ENCODE results near the gene EYS.
"Not testable (repeated sequence)": the region's sequence is repeated elsewhere in the genome, so short reads cannot be mapped to it uniquely, and the experiment has no call there.

The EYS gene

DNA sequence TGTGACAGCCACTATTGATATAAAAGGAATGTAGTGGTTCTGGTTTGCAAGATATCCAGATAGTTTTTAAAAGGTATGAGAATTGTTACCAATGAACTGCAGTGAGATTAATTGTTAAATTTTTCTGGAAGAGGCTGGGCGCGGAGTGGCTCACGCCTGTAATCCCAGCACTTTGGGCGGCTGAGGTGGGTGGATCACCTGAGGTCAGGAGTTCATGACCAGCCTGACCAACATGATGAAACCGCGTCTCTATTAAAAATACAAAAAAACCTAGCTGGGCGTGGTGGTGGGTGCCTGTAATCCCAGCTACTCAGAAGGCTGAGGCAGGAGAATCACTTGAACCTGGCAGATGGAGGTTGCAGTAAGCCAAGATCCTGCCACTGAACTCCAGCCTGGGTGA lies 1906.6 kb downstream of the EYS start:
- DNase-seq = not testable (repeated sequence)

DNA sequence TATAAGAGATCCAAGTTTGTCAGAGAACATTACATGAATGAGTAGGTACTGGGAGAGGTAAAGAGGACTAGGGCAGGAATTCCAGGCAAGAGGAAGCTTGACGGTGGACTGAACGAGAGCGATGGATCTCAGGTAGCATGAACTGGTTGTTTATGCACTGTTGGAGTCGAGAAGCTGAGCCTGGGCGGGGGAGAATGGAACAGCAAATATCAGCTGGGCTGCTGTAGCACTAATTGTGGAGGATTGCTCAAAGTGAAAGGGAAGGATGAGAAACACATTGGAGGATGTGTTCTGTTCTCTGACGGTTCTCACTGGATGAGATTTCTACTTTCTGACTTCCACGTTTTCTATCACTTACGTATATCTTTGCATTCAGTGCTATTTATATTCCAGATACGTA lies 1907.2 kb downstream of the EYS start:
- DNase-seq = no peak

DNA sequence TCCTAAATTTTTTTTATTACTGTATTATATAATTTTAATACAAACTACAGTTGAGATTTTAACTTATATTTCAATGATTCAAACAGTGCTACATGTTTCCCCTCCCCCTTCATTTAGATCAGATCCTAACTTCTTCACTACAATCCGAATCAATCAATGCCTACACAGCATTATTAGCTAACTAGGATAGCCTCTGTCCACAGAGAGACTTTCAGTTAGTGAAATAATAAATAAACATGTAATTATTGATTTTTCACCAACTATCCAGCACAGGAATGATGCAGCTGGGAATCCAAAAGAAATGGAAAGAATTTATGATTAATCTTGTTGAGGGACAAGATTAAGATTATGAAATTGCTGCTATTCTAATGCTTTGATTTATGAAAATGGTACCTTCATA lies 1907.7 kb downstream of the EYS start:
- no peak for DNase-seq

DNA sequence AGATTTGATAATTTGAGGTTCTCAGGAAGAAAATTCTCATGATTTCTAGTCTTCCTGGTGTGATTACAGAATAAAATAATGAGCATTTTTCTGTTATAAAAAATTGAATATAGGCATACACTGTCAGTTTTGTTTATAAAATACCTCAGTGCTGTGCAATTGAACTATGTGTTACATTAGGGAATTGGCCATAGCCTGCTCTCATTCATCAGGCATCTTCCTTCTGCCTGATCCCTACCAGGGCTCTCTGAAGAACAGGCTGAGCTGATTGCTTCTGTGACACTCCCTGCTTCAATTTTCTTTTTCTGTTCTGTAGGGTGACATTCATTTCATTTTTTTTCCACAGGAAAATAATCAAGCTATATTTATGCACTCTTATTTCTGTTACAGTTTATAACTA lies 1908.6 kb downstream of the EYS start:
- DNase-seq = no peak

DNA sequence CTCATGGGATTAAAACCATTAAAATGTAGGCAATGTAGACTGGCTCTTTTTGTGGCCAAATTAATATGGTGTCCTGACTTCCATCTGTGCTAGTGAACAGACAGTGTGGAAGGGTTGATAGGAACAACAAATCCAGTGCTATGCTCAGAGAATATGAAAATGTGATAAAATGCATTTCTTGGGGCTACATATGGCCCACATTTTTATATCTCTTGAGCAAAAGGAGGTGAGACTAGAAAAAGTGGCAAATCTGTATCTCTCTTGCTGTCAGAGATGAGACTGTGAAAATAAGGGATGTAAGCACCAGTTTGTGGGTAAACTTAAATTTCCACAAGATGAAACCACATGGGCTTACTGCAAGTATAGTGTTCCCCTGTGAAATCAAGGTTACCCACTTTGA lies 1909.3 kb downstream of the EYS start:
- no peak for DNase-seq

DNA sequence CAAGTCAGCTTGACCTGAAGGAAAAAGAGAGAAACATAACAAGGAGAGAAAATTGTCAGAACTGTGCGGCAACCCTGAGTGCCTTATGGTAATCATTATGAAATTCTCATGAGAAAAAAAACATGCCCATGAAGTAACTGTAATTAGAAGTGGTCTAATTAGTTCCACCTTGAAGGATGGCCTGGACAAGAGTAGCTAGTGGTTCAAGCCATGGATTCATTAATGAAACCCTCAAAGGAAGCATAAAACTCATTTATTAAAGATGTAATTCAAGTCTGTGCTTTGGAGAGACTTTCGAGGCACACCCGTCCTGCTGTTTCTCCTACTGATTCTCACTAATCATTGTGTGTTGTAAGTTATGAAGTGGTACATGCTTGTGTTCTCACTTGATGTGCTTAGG lies 1911.2 kb downstream of the EYS start:
- no peak for DNase-seq

DNA sequence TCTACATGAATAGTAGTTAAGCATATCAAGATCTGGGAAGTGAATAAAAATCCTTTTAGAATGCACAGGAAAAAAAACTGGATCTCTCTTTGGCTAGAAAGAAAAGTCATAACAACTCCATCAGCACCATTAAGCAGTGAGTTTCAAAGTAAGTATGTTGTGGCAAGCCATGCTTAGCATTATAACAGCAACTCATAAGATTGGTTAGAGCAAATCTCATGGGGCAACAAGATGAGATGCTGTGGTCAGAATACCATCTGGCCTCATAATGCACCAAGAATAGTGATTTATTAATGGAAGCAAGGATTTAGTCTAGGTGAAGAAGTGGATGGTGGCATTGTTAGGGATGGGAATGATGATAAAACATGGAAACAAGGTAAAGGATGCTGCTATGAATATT lies 1912.0 kb downstream of the EYS start:
- no peak for DNase-seq

DNA sequence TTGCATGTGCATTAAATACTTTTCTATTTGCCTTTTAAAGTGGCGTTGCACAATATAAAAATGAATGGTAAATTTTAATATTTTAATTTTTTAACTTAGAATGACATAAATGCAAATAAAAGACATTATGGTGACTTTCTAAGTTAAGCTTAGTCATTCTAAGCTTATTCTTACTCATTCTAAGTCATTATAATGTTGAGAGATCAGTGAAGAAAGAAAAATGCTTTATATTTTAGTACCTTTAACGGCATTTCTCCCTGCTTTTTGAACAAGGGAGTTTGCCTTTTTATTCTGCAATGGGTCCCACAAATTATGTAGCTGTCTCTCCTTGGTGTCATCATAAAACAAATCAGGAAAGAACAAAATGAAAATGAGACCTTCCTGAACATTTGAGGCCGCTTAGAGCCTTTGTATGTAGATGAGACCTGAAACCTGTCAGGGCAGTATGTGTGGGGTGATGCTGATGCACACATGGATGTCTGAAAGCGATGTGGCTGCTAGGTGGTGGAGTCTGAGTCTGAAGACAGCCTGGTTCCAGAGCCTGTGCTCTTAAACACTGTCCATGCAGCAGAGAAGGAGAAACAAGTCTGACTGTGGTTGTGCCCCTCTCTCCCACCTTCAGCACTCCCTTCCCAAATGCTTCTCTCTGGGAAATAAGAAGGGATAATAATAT lies 1913.4 kb downstream of the EYS start:
- DNase-seq = no peak

DNA sequence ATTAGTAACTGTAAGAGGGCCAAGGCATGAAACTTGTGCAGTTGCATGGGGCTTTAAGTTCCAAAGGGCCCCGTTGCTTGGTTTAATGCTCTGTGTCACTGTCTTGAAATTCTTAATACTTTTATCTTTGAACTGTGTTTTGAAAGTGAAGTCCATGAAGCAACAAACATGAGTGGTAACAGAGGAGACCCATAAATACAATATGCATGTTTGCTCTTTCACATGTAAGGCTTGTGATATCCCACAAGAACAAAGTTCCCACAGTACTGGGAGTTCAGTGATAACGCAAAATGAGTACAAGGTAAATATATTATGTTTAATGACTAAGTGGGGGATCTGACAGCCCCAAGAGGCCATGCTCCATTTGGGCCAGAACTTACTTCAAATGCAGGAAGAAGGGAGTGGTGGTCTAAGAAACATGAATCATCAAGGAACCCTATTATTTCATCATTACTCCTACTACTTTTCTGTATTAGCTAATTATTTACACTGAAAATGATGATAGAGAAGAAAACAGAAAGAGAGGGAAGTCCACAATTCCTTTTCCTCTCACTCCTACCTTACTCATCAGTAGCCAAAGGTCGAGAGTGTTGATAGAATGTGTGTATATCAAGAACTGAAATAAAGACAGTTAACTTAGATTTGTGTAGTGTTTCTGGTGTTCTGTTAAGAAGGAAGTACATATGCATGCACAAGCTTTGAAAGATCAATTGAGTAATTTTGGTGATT lies 1914.1 kb downstream of the EYS start:
- DNase-seq = no peak

DNA sequence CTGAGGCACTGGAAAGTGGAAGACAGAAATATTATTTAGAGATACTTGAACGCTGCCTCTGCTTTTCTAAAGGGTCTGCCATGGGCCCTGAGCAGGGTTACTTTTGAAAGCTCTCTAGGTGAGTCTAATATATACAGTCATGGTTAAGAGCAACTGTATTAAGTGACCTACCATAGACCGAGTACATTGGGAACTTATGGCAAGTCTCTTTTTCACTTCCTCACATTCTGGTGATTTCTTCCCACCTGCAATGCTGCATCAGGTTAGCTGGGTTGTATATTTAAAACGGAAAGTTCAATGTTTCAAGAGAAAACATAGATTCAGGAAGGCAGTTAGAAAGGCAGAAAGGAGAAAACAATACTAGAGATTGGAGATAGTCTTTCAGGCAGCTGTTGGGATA lies 1916.7 kb downstream of the EYS start:
- no peak for DNase-seq

DNA sequence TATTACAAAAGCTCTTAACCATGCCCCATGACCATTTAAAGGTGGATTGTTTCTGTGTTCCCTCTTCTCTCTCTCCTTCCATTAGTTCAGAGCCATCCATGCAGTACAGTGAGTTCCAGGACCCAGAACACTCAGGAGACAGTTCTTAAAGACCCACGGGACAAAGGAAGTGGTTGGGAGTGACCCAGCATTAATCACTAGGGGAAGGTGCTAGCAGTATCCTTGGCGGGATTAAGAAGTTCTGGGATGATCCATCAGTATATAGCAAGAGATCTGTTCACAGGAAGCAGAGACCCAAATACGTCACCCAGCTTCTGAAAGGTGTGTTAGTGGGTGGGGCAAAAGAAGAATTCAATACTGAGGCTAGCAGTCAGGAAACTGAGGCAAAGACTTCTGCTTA lies 1917.3 kb downstream of the EYS start:
- no peak for DNase-seq

DNA sequence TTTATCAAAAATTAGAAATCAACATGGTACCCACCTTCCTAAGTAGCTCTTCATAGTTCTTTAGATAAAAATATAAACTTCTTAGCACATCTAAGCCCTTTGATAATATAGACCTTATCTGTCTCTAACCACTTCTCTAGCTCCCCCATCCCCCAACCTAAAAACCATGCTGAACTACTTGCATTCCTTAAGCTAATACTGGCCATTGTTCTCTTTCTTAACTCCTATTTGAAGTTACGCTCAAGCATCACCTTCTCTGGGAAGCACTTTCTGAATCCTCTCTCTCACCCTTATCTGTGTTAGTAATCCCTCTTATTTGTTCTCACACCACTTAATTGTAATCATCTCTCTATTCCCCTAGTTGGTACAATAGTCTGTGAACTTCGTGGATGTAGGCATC lies 1918.5 kb downstream of the EYS start:
- no peak for DNase-seq

DNA sequence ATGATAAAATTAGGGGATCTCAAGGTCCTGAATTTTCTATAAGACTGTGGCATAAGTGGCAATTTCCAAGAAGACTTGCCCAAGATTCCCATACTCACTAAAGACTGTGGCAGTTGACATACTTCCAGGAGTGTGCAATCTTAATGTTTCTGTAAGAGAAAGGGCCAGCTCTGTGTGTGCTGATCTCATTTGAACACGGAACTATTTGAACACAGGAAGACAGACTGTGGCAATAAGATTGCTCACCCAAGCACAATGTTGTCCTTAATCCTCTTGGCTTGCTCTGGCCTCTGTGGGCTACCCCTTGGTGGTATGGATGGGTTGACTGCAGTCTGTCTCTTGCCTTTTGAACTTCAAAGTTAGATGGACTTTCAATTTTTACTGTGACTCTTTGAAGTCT lies 1920.0 kb downstream of the EYS start:
- DNase-seq = no peak

DNA sequence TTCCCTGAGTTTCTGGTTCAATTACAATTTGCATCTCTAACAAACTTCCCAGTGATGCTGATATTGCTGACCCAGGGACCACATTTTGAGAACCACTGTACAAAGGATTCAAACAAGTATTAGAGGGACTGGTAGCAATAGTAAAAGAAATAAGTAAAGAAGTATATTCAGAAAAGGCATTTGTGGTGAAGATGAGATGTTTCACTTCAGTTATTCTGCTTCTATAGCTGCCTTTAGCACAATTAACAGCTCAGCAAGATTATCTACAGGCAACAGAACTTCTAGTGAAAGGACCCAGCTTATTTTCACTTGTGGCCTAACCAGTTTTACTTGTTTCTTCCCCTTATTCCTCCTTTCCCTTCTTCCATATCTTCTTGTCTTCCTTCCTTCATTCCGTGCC lies 1922.0 kb downstream of the EYS start:
- DNase-seq = no peak

DNA sequence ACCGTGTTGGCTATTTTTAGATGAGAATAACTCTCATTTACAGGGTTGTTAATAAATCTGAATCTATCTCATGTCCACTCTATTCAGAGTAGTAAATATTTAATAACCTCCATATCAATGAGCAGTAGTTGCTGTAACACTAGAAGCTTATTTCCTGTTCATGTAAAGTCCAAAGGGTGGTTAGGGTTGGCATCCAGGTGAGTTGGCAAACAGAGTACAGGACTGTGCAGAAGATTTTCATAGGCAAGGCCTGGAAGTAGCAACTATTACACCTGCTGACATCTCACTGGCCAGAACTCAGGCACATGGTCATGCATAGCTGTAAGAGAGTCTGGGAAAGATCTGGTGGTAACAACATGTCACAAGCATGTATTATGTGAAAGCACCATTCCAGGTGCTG lies 1923.9 kb downstream of the EYS start:
- DNase-seq = no peak

DNA sequence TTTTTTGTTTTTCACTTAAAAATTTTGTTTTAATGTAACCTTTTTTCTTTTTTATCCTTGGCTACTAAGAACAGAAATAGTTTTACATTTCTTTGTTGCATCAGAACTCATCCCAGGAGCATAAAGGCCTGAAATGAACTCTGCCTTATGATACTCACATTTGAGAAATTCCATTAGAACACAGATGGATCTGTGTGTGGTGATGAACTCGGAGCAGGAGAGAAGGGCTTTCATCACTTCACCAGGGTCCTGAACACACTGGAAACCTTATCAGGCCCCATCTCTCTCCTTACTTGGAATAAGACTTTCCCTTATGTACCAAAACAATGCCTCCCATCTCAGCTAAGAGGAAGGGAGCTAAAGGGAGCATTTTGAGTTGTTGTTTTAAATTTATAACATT lies 1932.1 kb downstream of the EYS start:
- no peak for DNase-seq

DNA sequence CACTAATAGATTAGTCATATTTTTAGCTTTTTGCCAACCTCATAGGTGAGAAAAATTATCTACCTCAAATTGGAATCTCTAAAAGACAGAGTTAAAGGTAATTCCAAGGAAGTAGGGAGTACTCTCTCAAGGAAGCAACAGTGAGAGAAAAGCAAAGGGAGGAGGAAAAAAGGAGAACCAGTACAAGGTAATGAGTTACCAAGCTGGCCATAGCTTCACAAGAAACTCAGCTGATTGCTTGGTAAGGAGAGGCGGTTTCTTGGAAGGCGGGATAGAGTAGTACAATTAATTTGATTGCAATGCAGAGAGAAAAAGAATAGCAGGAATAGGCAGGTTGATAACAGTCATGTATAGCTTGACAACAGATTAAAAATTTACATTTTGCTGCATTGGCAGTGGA lies 1933.8 kb downstream of the EYS start:
- DNase-seq = no peak

DNA sequence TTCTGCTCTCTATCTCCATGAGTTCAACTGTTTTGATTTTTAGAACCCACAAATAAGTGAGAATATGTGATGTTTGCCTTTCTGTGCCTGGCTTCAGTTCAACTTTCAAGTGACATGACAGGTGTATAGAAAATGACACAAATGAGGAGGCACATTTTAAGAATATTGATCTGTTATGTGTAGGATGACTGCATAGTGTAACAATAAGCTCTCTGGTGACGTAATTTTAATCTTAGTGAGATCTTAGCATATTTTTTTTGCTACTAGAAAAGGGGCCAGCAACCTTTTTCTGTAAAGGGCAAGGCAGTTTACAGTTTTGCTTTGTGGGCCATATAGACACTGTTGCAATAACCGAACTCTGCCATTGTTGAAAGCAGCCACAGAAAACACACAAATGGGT lies 1941.2 kb downstream of the EYS start:
- no peak for DNase-seq

DNA sequence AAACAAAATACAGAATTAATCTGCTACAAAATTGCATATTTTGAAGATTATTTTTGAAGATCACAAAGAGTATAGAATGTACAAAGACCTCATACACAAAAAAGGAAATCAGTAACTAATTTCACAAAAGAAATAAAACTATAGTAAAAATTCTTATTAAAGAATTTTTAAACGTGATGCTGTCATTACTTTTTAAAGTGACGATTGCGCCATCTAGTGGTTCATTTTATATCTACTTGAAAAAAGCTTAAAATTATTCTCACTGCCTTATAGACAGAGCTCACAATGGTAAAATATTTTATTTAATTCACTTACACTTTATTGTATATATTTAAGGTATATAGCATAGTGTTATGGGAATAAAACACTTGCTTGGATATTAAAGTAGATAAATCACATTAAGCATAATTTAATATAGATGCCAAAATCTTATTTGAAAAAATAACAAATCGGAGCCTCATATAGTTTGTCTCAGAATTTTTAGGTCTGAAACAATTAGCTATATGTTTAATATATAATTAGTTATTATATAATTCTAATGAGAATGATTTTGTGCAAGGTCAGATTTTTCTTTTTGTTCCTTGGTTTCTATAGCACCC lies 1942.6 kb downstream of the EYS start:
- peak; percentile 5 for DNase-seq

DNA sequence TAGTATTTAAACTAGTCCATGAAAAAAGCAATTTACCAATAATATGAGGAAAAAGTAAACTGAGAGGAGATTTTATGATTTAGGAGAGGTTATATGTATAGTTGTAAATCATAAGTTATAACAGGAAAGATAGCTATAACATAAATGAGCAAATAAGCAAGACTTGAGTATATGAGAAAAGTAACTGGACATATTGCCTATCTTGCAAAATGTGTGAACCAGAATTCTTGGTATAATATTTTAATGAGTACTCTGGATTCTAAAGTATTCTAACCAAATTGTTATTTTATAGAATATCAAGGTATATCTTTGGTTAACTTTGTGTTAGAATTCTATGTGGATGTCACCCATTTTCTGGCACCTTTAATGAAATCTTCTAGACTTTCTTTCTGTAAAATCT lies 1946.8 kb downstream of the EYS start:
- DNase-seq = no peak

DNA sequence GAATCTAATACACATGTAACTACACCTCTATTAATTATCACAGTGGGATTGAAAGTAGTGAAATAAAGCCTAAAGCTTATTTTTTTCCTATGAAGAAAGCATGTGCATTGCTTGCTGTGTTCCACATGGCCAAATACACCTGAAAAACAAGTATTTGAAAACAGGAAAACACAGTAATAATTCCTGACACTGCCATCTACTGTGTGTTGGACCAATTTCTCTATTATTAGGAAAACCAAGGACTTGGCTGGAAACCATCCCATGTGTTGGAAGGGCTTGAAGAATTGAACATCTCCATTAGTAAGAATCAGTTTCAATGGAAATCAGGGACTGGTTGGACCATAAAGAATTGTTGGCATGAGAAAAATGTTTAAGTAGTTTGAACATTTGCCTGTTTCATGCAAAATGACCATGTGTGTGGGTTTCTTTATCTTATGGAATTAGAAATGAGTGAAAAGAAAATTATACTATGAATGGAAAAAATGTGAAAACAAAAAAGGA lies 1947.4 kb downstream of the EYS start:
- no peak for DNase-seq

DNA sequence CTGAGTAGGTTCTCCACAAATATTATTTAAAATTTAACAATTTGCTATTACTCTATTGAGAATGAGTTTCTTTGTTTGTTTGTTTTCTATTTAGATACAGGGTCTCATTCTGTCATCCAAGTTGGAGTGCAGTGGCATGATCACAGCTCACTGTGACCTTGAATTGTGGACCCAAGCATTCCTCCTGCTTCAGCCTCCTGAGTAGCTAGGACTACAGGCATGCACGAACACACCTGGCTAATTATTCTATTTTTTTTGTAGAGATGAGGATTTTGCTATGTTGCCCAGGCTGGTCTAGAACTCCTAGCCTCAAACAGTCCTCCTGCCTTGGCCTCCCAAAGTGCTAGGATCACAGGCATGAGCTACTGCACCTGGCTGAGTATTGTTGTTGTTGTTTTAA lies 1949.2 kb downstream of the EYS start:
- DNase-seq = no peak

DNA sequence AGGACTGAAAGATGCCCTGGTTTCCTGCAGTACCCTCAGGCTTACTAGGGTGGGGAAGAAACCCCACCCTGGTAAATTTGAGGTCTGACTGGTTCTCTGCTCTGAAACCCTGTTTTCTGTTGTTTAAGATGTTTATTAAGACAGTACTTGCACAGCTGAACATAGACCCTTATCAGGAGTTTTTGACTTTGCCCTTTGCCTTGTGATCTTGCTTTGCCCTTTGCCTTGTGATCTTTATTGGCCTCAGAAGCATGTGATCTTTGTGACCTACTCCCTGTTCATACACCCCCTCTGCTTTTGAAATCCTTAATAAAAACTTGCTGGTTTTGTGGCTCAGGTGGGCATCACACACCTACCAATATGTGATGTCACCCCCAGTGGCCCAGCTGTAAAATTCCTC lies 1949.8 kb downstream of the EYS start:
- DNase-seq = not testable (repeated sequence)

DNA sequence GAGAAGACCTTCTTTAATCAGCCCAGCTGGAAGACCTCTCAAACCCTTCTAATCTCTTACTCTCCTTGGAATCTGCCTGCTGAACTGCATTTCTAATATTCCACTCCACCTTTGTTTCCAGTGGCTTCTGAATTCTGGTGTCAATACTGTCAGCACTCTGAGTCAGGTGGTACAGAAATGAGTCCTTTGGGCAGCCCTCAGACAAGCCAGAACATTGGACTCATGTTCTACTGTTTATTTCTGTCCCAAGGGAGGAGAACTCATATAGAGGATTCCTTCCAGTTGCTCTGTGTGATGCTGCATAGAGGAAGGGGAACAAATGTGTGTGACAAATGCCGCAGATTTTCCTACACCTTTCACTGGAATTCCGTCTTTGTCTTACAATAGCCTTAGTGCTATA lies 1956.6 kb downstream of the EYS start:
- DNase-seq = no peak

DNA sequence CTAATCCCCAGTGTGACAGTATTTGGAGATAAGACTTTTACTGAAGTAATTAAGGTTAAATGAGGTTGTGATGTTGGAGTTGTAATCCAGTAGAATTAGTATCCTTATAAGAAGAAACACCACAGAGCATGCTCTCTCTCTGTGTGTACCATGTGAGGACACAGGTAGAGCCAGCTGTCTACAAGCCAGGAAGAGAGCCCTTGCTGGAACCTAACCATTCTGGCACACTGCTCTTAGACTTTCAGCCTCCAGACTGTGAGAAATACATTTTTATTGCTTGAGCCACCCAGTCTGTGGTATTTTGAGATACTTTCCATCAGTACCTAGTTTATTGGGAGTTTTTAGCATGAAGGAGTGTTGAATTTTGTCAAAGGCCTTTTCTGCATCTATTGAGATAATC lies 1961.2 kb downstream of the EYS start:
- no peak for DNase-seq
